Measurements from ENCODE around the gene VAT1.

DNA sequence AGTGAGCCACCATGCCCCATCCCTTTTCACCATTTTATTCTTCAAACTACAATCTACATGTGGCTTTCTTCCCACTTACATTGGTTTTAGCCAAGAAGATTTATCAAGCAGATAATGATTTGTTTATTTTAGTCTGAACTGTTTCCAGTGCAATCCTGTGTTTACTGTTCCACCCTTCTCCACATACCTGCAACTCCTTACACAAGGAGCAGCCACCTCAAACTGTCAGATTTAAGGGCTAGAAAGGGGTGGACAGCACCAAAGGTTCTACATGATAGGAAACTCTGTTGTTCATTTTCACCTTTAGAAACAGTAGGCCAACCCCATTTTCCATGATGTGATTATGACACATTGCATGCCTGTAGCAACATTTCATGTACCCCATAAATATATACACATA lies 39.9 kb downstream of the VAT1 start:
- no peak for TF ChIP-seq GFI1 (CRISPR knock-in tag; IDR thresholded peaks at IDR 0.05; ENCODE audit: borderline replicate concordance)
- TF ChIP-seq, protein P1, sequence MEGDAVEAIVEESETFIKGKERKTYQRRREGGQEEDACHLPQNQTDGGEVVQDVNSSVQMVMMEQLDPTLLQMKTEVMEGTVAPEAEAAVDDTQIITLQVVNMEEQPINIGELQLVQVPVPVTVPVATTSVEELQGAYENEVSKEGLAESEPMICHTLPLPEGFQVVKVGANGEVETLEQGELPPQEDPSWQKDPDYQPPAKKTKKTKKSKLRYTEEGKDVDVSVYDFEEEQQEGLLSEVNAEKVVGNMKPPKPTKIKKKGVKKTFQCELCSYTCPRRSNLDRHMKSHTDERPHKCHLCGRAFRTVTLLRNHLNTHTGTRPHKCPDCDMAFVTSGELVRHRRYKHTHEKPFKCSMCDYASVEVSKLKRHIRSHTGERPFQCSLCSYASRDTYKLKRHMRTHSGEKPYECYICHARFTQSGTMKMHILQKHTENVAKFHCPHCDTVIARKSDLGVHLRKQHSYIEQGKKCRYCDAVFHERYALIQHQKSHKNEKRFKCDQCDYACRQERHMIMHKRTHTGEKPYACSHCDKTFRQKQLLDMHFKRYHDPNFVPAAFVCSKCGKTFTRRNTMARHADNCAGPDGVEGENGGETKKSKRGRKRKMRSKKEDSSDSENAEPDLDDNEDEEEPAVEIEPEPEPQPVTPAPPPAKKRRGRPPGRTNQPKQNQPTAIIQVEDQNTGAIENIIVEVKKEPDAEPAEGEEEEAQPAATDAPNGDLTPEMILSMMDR (CRISPR knock-in tag; IDR thresholded peaks at IDR 0.05): no peak
- TF ChIP-seq, protein P2, sequence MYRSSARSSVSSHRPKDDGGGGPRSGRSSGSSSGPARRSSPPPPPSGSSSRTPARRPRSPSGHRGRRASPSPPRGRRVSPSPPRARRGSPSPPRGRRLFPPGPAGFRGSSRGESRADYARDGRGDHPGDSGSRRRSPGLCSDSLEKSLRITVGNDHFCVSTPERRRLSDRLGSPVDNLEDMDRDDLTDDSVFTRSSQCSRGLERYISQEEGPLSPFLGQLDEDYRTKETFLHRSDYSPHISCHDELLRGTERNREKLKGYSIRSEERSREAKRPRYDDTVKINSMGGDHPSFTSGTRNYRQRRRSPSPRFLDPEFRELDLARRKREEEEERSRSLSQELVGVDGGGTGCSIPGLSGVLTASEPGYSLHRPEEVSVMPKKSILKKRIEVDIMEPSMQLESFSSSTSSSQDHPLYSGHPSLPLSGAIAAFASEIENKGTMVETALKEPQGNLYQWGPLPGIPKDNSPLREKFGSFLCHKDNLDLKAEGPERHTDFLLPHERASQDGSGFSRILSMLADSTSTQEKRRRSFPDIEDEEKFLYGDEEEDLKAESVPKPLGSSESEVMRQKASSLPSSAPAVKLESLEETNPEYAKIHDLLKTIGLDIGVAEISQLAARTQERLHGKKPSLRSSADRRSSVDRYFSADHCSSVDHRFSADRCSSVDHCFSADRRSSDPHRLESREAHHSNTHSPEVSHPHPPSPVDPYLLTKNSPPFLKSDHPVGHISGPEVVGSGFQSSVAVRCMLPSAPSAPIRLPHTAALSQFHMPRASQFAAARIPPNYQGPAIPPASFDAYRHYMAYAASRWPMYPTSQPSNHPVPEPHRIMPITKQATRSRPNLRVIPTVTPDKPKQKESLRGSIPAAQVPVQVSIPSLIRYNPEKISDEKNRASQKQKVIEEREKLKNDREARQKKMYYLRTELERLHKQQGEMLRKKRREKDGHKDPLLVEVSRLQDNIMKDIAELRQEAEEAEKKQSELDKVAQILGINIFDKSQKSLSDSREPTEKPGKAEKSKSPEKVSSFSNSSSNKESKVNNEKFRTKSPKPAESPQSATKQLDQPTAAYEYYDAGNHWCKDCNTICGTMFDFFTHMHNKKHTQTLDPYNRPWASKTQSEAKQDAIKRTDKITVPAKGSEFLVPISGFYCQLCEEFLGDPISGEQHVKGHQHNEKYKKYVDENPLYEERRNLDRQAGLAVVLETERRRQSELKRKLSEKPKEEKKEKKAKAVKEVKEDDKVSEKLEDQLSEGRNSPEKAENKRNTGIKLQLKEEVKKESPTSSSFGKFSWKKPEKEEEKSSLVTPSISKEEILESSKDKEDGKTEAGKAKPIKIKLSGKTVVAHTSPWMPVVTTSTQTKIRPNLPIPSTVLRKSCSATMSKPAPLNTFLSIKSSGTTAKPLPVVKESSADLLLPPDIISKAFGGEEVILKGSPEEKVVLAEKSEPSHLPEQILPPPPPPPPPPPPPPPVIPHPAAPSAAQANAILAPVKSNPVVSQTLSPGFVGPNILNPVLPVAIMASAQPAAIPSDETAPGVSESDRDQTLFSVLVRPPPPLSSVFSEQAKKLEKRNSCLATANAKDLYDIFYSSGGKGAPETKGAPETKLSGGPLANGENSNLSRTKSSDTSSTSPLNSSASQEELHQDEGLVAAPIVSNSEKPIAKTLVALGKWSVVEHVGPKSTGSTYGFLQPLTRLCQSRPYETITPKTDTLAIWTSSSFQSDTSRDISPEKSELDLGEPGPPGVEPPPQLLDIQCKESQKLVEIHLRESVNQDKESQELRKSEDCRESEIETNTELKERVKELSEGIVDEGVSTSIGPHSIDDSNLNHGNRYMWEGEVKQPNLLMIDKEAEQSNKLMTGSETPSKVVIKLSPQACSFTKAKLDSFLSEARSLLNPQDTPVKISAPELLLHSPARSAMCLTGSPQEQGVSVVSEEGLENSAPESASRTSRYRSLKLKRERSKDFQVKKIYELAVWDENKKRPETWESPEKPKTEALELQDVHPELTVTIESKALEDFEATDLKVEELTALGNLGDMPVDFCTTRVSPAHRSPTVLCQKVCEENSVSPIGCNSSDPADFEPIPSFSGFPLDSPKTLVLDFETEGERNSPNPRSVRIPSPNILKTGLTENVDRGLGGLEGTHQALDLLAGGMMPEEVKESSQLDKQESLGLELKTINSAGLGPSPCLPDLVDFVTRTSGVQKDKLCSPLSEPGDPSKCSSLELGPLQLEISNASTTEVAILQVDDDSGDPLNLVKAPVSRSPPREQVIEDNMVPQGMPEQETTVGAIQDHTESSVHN (CRISPR knock-in tag; IDR thresholded peaks at IDR 0.05): no peak
- TF ChIP-seq, protein P3, sequence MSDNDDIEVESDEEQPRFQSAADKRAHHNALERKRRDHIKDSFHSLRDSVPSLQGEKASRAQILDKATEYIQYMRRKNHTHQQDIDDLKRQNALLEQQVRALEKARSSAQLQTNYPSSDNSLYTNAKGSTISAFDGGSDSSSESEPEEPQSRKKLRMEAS (IDR thresholded peaks at IDR 0.05): no peak
- TF ChIP-seq, protein P4, sequence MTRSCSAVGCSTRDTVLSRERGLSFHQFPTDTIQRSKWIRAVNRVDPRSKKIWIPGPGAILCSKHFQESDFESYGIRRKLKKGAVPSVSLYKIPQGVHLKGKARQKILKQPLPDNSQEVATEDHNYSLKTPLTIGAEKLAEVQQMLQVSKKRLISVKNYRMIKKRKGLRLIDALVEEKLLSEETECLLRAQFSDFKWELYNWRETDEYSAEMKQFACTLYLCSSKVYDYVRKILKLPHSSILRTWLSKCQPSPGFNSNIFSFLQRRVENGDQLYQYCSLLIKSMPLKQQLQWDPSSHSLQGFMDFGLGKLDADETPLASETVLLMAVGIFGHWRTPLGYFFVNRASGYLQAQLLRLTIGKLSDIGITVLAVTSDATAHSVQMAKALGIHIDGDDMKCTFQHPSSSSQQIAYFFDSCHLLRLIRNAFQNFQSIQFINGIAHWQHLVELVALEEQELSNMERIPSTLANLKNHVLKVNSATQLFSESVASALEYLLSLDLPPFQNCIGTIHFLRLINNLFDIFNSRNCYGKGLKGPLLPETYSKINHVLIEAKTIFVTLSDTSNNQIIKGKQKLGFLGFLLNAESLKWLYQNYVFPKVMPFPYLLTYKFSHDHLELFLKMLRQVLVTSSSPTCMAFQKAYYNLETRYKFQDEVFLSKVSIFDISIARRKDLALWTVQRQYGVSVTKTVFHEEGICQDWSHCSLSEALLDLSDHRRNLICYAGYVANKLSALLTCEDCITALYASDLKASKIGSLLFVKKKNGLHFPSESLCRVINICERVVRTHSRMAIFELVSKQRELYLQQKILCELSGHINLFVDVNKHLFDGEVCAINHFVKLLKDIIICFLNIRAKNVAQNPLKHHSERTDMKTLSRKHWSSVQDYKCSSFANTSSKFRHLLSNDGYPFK (CRISPR knock-in tag; IDR thresholded peaks at IDR 0.05; ENCODE audit: borderline replicate concordance): no peak
- TF ChIP-seq SUZ12 (IDR thresholded peaks at IDR 0.05; ENCODE audit: low read depth, low read length): no peak
- TF ChIP-seq POLR2A (IDR thresholded peaks at IDR 0.05; ENCODE audit: insufficient read depth in 1 of 2, low read depth in 2 of 2, low read length in 2 of 2): no peak
- TF ChIP-seq, protein P5, sequence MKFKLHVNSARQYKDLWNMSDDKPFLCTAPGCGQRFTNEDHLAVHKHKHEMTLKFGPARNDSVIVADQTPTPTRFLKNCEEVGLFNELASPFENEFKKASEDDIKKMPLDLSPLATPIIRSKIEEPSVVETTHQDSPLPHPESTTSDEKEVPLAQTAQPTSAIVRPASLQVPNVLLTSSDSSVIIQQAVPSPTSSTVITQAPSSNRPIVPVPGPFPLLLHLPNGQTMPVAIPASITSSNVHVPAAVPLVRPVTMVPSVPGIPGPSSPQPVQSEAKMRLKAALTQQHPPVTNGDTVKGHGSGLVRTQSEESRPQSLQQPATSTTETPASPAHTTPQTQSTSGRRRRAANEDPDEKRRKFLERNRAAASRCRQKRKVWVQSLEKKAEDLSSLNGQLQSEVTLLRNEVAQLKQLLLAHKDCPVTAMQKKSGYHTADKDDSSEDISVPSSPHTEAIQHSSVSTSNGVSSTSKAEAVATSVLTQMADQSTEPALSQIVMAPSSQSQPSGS (CRISPR knock-in tag; IDR thresholded peaks at IDR 0.05): no peak
- no peak for TF ChIP-seq NONO (IDR thresholded peaks at IDR 0.05)
- TF ChIP-seq NONO (CRISPR knock-in tag; conservative IDR thresholded peaks at IDR 0.05): no peak
- TF ChIP-seq REL (CRISPR knock-in tag; conservative IDR thresholded peaks at IDR 0.05): no peak
